GM04504 (cell line): ENCODE data around the gene HOXC6.
"Not testable (repeated sequence)": the region's sequence is repeated elsewhere in the genome, so short reads cannot be mapped to it uniquely, and the experiment has no call there.

Experiments
- DNase-seq: peaks from one replicate; pipeline ENCODE4 v3.0.0-alpha.2; 2012; ENCODE audit warnings: low read depth

Gene HOXC6

GRCh38 chr12:54030889-54031471 lies 2.7 kb downstream of the HOXC6 start:
- no peak for DNase-seq

GRCh38 chr12:54031480-54031879 lies 3.2 kb downstream of the HOXC6 start:
- DNase-seq, result no peak

DNA sequence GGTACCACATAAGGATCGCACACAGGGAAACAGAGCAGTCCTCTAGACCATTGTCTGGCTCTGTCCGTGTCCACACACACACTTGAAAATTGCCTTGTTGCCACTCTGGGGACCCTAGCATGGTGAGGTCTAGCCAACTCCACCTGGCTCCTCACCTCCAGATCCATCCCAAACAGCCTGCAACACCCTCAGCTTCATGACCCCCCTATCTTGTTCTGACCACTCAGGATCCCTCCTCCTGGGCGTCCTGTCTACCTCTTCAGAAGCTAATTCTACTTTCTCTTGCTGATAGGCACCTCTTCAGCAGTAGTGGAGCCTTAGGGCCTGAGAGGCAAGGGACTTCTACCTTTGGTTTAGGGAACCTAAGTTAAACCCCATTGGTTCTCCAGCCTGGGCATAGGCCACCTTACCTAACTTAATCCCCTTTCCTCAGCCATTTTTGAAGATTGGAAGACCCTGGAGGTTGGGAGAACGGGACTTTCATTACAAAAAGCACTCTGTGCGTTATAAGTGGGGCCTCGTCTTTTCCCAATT lies 3.9 kb downstream of the HOXC6 start:
- DNase-seq, result no peak

GRCh38 chr12:54032627-54033100 lies 4.4 kb downstream of the HOXC6 start, which contains the start of gene HOXC5:
Gene HOXC5, plus strand, starts transcription at chr12:54033050. Its CDS starts 73 bp downstream, at chr12:54033123.
- no peak for DNase-seq

DNA sequence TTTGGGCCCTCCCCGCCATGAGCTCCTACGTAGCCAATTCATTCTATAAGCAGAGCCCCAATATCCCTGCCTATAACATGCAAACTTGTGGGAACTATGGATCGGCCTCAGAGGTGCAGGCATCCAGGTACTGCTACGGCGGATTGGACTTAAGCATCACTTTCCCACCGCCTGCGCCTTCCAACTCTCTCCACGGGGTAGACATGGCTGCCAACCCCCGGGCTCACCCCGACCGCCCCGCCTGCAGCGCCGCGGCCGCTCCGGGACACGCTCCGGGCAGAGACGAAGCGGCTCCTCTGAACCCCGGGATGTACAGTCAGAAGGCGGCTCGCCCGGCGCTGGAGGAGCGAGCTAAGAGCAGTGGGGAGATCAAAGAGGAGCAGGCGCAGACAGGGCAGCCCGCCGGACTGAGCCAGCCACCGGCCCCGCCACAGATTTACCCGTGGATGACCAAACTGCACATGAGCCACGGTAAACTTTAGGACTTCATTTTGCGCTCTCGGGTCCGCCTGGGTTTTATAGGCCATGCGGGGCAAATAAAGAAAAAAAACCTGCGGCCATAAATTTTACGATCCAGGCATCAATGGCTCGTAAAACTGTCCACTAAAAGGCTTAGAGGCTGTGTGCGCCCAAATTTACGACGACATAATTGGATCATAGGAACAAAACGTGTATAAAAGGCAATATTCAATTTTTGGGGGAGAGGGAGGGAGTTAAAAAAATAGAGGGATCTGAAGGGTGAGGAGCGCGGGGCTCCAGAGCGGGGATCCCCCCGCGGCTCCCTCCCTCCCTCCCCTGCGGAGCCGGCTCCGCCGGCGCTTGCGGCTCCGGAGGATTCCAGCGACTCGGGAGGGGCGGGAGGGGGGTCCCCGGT lies 5.1 kb downstream of the HOXC6 start:
- DNase-seq, result peak; percentile 87

- DNase-seq, result no peak
These were observed 5.9 kb downstream of the HOXC6 start for GRCh38 chr12:54033980-54034784.

GRCh38 chr12:54034785-54035310 lies 6.6 kb downstream of the HOXC6 start:
- DNase-seq, result no peak

- no peak for DNase-seq
These were observed 7.5 kb downstream of the HOXC6 start for GRCh38 chr12:54035568-54036264.

GRCh38 chr12:54036620-54037359 lies 8.6 kb downstream of the HOXC6 start:
- DNase-seq, result no peak

- DNase-seq, result no peak
These were observed 9.4 kb downstream of the HOXC6 start for GRCh38 chr12:54037360-54038283.

- no peak for DNase-seq
These were observed 10.1 kb downstream of the HOXC6 start for GRCh38 chr12:54038284-54038870.

DNA sequence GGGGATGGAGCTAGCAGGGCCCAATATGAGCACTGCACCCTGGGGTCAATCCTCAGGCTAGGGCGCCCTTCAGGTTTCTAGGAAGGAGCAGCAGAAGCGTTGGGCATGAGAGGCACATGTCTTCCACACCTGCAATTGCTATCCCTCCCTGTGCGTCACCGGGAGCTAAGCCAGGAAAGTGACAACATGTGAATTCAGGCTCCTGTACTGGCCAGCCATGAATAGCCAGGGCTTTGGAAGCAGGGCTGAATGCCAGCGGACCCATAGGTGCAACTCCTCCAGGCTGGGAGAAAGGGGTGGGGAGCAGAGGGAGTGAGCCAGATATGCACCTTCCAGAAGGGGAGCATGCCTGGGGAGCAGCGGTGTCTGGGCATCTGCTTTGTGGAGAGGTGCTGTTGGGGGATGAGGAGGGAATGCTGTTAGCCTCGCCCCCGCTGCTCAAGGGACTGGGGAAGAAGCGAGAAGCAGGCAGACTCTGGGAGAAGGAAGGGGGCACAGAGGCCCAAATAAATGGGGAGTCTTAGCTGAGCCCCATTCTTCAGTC lies 10.7 kb downstream of the HOXC6 start:
- no peak for DNase-seq

DNA sequence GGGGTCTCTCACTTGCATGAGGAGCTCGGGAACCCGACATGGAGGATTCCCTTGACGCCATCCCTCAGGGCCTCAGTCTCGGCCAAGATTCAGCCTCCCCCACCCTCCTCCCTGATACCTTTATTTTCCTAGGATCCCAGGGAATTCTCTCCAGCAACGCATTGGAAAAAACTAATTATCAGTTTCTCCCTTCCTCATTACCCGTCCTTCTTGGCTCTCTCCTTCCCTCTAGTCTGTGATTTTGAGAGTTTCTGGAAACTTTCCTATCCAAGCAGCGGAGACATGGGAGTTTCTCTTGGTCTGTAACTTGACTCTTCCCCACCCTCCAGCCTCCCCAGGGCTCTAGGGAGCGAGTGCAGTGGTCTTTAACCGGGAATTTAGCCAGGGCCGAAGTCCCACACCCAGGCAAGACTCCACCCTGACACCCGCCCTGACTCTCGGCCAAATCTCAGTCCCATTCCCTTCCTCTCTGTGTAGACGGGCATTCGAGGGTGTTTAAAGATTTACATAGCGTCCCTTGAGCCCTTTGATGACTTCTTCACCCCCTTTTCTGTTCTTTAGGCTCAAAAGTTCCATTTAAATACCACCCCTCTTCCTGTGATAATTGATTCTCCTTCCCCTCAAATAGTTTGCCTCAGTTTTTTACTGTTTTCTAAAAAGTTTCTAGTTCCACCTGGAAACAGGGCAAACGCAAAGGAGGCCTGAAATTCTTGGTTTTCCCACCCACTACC lies 11.3 kb downstream of the HOXC6 start:
- no peak for DNase-seq

- DNase-seq, result no peak
These were observed 11.9 kb downstream of the HOXC6 start for GRCh38 chr12:54040148-54040494.

- DNase-seq, result no peak
These were observed 12.4 kb downstream of the HOXC6 start for GRCh38 chr12:54040648-54041047.

DNA sequence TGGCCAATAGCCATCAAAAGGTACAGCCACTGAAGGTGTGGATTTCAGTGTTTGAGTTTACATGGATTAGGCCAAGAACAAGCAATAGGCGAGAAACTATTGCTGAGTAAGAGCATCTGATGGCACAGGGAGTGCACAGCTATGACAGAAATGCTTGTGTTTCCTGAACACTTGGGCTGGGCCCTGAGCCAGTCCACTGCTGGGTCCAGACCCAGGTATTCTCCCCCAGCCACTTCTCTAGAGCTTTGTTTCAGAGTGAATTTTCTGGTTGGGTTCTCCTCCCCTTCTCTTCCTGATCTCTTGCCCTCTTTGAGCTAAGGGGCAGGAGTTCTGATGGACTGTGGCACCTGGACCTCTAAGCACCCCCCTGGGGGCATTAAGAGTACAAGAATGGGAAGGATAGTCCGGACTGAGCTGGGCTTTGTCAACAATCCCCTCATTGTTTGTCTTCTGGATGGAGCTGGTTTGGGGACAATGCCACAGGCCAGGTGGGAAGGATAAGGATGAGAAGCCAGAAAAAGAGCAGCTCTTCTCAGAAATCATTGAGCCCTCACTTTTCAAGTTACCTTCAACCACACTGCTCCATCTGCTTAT lies 13.0 kb downstream of the HOXC6 start:
- DNase-seq, result no peak

DNA sequence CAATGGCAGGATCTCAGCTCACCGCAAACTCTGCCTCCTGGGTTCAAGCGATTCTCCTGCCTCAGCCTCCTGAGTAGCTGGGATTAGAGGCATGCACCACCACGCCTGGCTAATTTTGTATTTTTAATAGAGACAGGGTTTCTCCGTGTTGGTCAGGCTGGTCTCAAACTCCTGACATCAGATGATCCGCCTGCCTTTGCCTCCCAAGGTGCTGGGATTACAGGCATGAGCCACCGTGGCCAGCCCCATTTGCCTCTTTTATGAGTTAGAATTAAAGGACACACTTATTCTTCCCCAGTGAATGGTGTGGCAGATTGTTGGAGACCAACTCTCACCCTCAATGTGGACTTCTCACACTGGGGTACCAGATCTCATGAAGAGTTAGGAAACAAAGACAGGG lies 13.8 kb downstream of the HOXC6 start:
- not testable (repeated sequence) for DNase-seq
